HCT116 (cell line): ENCODE data around the gene TNRC6C. TPM values are rescaled to one million over a fixed set of nuclear protein-coding genes. Genes with fewer than 3 reads are reported as not detected.

Experiments used
- ATAC-seq: fragments of 200-7000 bp; cut with Tn5 transposase; 2 replicates; pipeline ENCODE4 v1.9.1; 2020; ENCODE audit warnings: mild to moderate bottlenecking, moderate library complexity
- BruUV-seq: library from RNA; stranded (reverse); fragments of 400-500 nt; replicated peaks from 2 replicates; lab custom pipeline; 2021; lab: Mats Ljungman, UMichigan
- CTCF ChIA-PET: fragments of 300-600 bp; sonication (Branson Sonifier 250); formaldehyde crosslinking; loops from one replicate; lab custom pipeline; 2021; ENCODE audit warnings: antibody characterized with exemption; lab: Charles Lee
- POLR2A ChIA-PET: fragments of 300-600, 350-600 bp; sonication (Branson Sonifier 250); formaldehyde crosslinking; loops from one replicate; lab custom pipeline; 2021; ENCODE audit warnings: antibody characterized with exemption; lab: Charles Lee
- RAD21 ChIA-PET, 2 experiments: fragments of 300-600 bp; sonication (Branson Sonifier 250); formaldehyde crosslinking; loops; one replicate each; lab custom pipeline; 2023; ENCODE audit warnings: low total read pairs in 2 of 2; ENCODE audit not compliant: uncharacterized antibody in 2 of 2, unreplicated experiment in 2 of 2, low non-redundant PET in 1 of 2; lab: Charles Lee
- DNase-seq: peaks from one replicate; pipeline ENCODE4 v3.0.0-alpha.2; 2010; ENCODE audit warnings: low read depth, low spot score
- H2AFZ ChIP-seq: fragments of 200-600 bp; shearing (Covaris generic), sonication (generic); 2 replicates; pipeline ENCODE4 v1.6.1; 2017; ENCODE audit warnings: low read depth, mixed run types, mixed read lengths, antibody characterized with exemption, low read length; ENCODE audit not compliant: poor library complexity, severe bottlenecking
- H3K27ac ChIP-seq: 2 replicates; pipeline ENCODE4 v1.5.1; 2012; ENCODE audit warnings: low read depth, low read length
- H3K27me3 ChIP-seq: fragments of 200-600 bp; sonication (generic); 2 replicates; pipeline ENCODE4 v1.6.1; 2016; ENCODE audit warnings: mixed run types, low read length, mixed read lengths; ENCODE audit not compliant: insufficient read depth
- H3K36me3 ChIP-seq, 2 experiments: fragments of 200-500 bp in 1 of 2; fragments of 200-600 bp in 1 of 2; sonication (Bioruptor generic) in 1 of 2; sonication (generic) in 1 of 2; 2 replicates each; pipeline versions ENCODE4 v1.5.1 to v1.6.1; 2014 to 2016; ENCODE audit warnings: low read length in 2 of 2, inconsistent platforms in 1 of 2, mixed read lengths in 1 of 2, mixed run types in 1 of 2; ENCODE audit not compliant: insufficient read depth in 2 of 2, control insufficient read depth in 1 of 2
- H3K4me1 ChIP-seq, 2 experiments: fragments of 200-600 bp in 1 of 2; sonication (generic) in 1 of 2; 2 replicates each; pipeline versions ENCODE4 v1.5.1 to v1.6.1; 2012 to 2017; ENCODE audit warnings: low read length in 2 of 2, inconsistent platforms in 1 of 2, mild to moderate bottlenecking in 1 of 2, mixed read lengths in 1 of 2, mixed run types in 1 of 2, moderate library complexity in 1 of 2; ENCODE audit not compliant: insufficient read depth in 2 of 2, control insufficient read depth in 1 of 2
- H3K4me2 ChIP-seq: fragments of 200-600 bp; sonication (generic); 2 replicates; pipeline ENCODE4 v1.6.1; 2017; ENCODE audit warnings: mixed run types, low read length, mixed read lengths
- H3K4me3 ChIP-seq, 2 experiments: fragments of 200-600 bp in 1 of 2; sonication (generic) in 1 of 2; replicated peaks in 1 of 2; 2 replicates each; pipeline ENCODE4 v1.5.1; 2011 to 2016; ENCODE audit warnings: low read length in 2 of 2, control low read depth in 1 of 2, low read depth in 1 of 2, mild to moderate bottlenecking in 1 of 2, mixed read lengths in 1 of 2, mixed run types in 1 of 2
- H3K79me2 ChIP-seq: fragments of 200-600 bp; sonication (generic); 2 replicates; pipeline ENCODE4 v1.6.1; 2017; ENCODE audit warnings: mild to moderate bottlenecking, mixed run types, low read length, moderate library complexity, mixed read lengths; ENCODE audit not compliant: insufficient read depth
- H3K9ac ChIP-seq: fragments of 200-600 bp; sonication (generic); 2 replicates; pipeline ENCODE4 v1.6.1; 2016; ENCODE audit warnings: low read length, mixed read lengths
- H3K9me2 ChIP-seq: fragments of 200-600 bp; sonication (generic), shearing (Covaris generic); 2 replicates; pipeline ENCODE4 v1.6.1; 2017; ENCODE audit warnings: mixed run types, mild to moderate bottlenecking, moderate library complexity; ENCODE audit not compliant: insufficient read depth
- H3K9me3 ChIP-seq, 2 experiments: fragments of 200-500 bp in 1 of 2; fragments of 200-600 bp in 1 of 2; sonication (Bioruptor generic) in 1 of 2; sonication (generic) in 1 of 2; 2 replicates each; pipeline ENCODE4 v1.6.1; 2014 to 2017; ENCODE audit warnings: low read length in 2 of 2, mixed read lengths in 2 of 2, inconsistent platforms in 1 of 2, low read depth in 1 of 2, mild to moderate bottlenecking in 1 of 2, mixed run types in 1 of 2, moderate library complexity in 1 of 2; ENCODE audit not compliant: control insufficient read depth in 1 of 2, insufficient read depth in 1 of 2
- H4K20me1 ChIP-seq: fragments of 200-600 bp; sonication (generic), shearing (Covaris generic); 2 replicates; pipeline ENCODE4 v1.6.1; 2017; ENCODE audit warnings: mixed run types, mild to moderate bottlenecking, moderate library complexity; ENCODE audit not compliant: insufficient read depth
- ATF3 ChIP-seq: IDR thresholded peaks from 2 replicates; pipeline ENCODE4 v1.6.1; 2012
- CBX3 ChIP-seq: IDR thresholded peaks from 2 replicates; pipeline ENCODE4 v1.6.1; 2012; ENCODE audit warnings: low read depth
- CTCF ChIP-seq, 3 experiments: fragments of 200-600 bp in 1 of 3; sonication (generic) in 1 of 3; IDR thresholded peaks in 2 of 3; conservative IDR thresholded peaks in 1 of 3; 2 replicates each; pipeline ENCODE4 v1.5.1; 2012 to 2017; ENCODE audit warnings: low read depth in 2 of 3, low read length in 2 of 3, antibody characterized with exemption in 1 of 3, borderline replicate concordance in 1 of 3, control low read depth in 1 of 3, mild to moderate bottlenecking in 1 of 3, mixed read lengths in 1 of 3, mixed run types in 1 of 3, moderate library complexity in 1 of 3; ENCODE audit not compliant: insufficient read depth in 1 of 3
- EGR1 ChIP-seq: IDR thresholded peaks from 2 replicates; pipeline ENCODE4 v1.6.1; 2012; ENCODE audit warnings: low read depth
- FOSL1 ChIP-seq: IDR thresholded peaks from 2 replicates; pipeline ENCODE4 v1.6.1; 2012; ENCODE audit warnings: low read depth
- MAX ChIP-seq: IDR thresholded peaks from 2 replicates; pipeline ENCODE4 v1.6.1; 2012
- POLR2AphosphoS5 ChIP-seq: IDR thresholded peaks from 2 replicates; pipeline ENCODE4 v1.6.1; 2011; ENCODE audit warnings: mild to moderate bottlenecking, low read depth, low read length, moderate library complexity
- RAD21 ChIP-seq: IDR thresholded peaks from 2 replicates; pipeline ENCODE4 v1.6.1; 2012; ENCODE audit warnings: low read depth, mild to moderate bottlenecking
- SP1 ChIP-seq: IDR thresholded peaks from 2 replicates; pipeline ENCODE4 v1.6.1; 2012; ENCODE audit warnings: low read depth
- TCF7L2 ChIP-seq: IDR thresholded peaks from 2 replicates; pipeline ENCODE4 v1.7.0; 2011; ENCODE audit warnings: borderline replicate concordance, inconsistent platforms; ENCODE audit not compliant: insufficient read depth, insufficient read length; ENCODE audit errors: extremely low read depth
- YY1 ChIP-seq: IDR thresholded peaks from 2 replicates; pipeline ENCODE4 v1.6.1; 2011; ENCODE audit warnings: low read length, low read depth, moderate library complexity, mild to moderate bottlenecking; ENCODE audit not compliant: insufficient replicate concordance; ENCODE audit errors: extremely low read depth
- intact Hi-C: fragments of 100-400 bp; cut with micrococcal nuclease; formaldehyde crosslinking; loops from 2 replicates; pipeline ENCODE4 v1.10.0; 2022
- total RNA-seq: library from RNA; stranded (reverse); gene quantifications from one replicate; pipeline ENCODE4 v1.2.1, GENCODE V29; 2021; ENCODE audit not compliant: unreplicated experiment

Gene TNRC6C
- total RNA-seq, 1 experiment from 2014 or later: 23.4 TPM

GRCh38 chr17:78058001-78058400 is 99.5 kb downstream of the TNRC6C start:
- intact Hi-C loops: no loop called here
- H2AFZ ChIP-seq: no peak overlapping the region
- no peaks in the 10 kb centered on the region for H3K9me3 ChIP-seq
- H3K9me2 ChIP-seq: no peaks in the 10 kb centered on the region
- no peaks in the 10 kb centered on the region for H4K20me1 ChIP-seq
- no TSS peak for BruUV-seq
- CTCF ChIA-PET: interaction anchor here (1.1 to 1.5 kb wide), 2 partner anchors 27 to 39 kb away, joined by 3 to 5 read pairs; no protein-coding TSS in a partner anchor
- no peak for TF ChIP-seq YY1
- TF ChIP-seq TCF7L2: no peak
- no peak for TF ChIP-seq SP1
- TF ChIP-seq ATF3: no peak
- no peak for TF ChIP-seq POLR2AphosphoS5
- no peak for TF ChIP-seq CTCF (IDR thresholded peaks at IDR 0.05 in 2 of 3, conservative IDR thresholded peaks at IDR 0.05 in 1 of 3; ENCODE audit: borderline replicate concordance in 1 of 3, insufficient read depth in 1 of 3, low read depth in 2 of 3, low read length in 2 of 3)
- TF ChIP-seq, all 23 proteins: peak for 0
- no peak overlapping the region for H3K27ac ChIP-seq
- DNase-seq: no peak
- RAD21 ChIA-PET: no interaction called here
- no peak overlapping the region for H3K4me2 ChIP-seq
- no peaks in the 10 kb centered on the region for H3K27me3 ChIP-seq
- no peaks in the 10 kb centered on the region for H3K79me2 ChIP-seq
- no peak overlapping the region for H3K9ac ChIP-seq
- no peaks in the 10 kb centered on the region for H3K4me1 ChIP-seq
- no peaks in the 10 kb centered on the region; a peak in 1 of 4 replicates for H3K36me3 ChIP-seq
- no peak overlapping the region for H3K4me3 ChIP-seq
- no peak for ATAC-seq
- POLR2A ChIA-PET: no interaction called here

GRCh38 chr17:78058581-78058980 is 100.1 kb downstream of the TNRC6C start:
- Histone ChIP-seq H3K27ac (no peak overlapping the region), H3K4me1 (no peaks in the 10 kb centered on the region), H3K79me2 (no peaks in the 10 kb centered on the region), H3K9me2 (no peaks in the 10 kb centered on the region), H4K20me1 (no peaks in the 10 kb centered on the region), H3K36me3 (no peaks in the 10 kb centered on the region; a peak in 1 of 4 replicates), H3K9me3 (no peaks in the 10 kb centered on the region), H3K9ac (no peak overlapping the region), H3K4me3 (no peak overlapping the region), H3K27me3 (no peaks in the 10 kb centered on the region), H3K4me2 (no peak overlapping the region), H2AFZ (no peak overlapping the region)
- ATAC-seq (no peak), DNase-seq (no peak)
- RAD21 ChIA-PET: no interaction called here
- POLR2A ChIA-PET: no interaction called here
- TF ChIP-seq EGR1: no peak
- TF ChIP-seq TCF7L2: no peak
- TF ChIP-seq FOSL1: no peak
- TF ChIP-seq RAD21: no peak
- no peak for TF ChIP-seq MAX
- TF ChIP-seq CBX3: no peak
- no peak for TF ChIP-seq ATF3
- intact Hi-C loops: no loop called here
- CTCF ChIA-PET: interaction anchor here (1.2 to 1.5 kb wide), 2 partner anchors 26 to 39 kb away, joined by 3 to 4 read pairs; no protein-coding TSS in a partner anchor
- BruUV-seq: no TSS peak
